ENCODE results near the gene GPSM3.
"Not testable (repeated sequence)": the region's sequence is repeated elsewhere in the genome, so short reads cannot be mapped to it uniquely, and the experiment has no call there.

The GPSM3 gene

DNA sequence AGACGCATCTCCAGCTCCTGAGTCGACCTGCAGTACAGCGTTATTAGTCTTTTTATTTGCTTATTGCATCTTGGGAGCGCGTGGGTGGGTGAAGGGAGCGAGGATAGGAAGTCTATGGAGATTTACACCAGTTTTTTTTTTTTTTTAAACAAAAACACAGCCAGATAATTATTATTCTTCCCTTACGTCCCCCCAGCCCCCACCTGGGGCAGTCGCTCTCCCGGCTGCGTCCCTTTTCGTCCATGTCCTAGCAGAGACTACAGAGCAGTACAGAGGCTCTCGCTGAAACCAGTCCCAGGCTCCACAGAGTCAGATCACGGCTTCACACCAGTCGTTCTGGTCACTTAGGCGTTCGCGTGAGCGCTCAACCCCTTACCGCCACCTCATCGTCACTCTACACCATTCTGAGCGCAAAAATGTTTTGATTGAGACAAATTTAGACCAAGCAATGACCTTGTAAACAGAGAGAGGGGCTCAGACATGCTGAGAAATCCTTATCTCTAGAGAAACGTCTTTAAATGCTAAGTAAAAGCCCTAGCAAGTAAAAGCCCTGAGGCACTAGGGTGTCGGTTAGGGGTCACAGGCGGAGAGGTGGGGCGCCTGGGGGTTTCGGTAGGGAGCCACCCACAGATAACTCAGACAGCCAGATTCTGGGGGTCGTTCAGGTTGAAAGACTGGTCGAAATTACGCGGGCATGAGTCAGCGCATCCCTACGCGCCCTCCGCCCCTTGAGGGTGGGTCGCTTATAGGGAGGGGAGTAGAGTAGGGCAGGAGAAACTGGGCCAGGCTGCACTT lies 39.5 kb downstream of the GPSM3 start:
- DNase-seq (ENCODE audit: low spot score) (no peak), FAIRE-seq (no peak)

DNA sequence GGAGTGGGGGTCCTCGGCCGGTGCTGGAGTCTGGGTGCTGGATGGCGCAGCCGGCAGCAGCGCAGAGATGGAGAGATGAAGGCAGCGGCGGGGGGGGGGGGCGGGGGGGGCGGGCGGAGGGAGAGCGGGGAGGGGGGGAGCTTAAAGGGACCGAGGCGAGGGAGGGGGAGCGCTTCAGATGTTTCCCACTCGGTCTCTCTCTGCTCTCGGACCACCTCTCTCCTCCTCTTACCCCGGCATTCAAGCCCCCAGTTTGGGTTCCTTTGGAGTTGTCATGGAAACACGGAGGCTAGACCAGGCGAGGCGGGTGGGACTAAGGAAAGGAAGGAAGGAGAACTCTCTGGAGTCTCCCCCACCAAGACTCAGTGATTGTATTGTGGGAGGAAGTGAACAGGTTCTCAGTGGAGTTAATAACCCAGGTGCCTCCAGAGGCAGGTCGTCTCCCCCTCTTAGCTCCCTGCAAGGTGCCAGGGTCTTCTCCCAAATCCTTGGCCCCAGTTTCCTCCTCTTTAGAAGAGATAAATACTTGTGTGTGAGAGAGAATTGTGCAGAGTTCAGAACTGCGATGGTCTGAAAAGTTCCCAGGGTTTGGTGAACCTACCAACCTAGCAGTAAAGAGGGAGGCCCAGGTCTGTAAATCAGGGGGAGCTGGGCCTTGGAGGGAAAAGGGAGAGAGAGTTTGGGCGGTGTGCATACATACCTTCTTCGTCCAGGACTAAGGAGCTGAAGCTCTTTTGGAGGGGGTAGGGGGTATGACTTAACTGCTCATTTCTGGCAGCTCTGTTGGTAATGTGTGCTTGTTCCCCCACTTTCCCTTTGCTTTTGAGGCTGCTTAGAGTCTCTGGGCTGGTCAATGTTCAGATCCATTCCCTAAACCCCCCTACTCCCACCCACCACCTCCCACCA lies 40.3 kb downstream of the GPSM3 start, which contains the start of gene PRRT1:
Gene PRRT1, minus strand, starts transcription at position 77 of the 906 bp plus-strand sequence. CDS start 112 bp downstream, outside the sequence.
- DNase-seq (ENCODE audit: low spot score) (no peak), FAIRE-seq (no peak)

DNA sequence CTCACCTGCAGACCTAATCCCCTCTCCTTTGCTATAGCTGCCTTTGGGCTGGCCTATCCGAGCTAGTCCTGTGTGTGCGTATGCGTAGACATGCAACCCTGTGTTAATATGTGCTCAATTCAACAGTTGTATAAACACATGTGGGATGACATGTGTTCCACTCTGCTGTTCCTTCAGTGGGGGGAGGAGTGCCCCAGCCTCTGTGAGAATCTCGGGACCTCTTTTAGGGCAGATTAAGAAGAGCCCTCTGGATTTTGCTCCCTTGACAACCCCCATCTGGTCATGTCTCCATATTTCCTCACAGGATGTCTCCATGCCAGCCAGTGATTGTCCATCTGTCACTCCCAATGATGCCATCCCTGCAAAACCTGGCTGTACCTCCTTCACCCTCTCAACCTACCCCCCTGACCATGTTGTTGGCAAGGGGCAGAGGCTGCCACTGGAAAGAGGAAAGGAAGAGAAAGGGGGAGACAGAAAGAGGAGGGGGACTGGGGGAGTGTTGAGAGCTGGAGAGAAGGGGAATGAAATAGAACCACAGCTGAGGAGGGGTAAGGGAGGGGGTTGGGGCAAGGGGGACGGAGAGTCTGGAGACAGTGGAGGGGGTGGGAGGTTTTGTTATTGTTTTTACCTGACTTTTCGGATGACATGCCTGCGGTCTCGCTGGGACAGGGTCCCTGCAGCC lies 41.1 kb downstream of the GPSM3 start:
- DNase-seq (ENCODE audit: low spot score) (no peak), FAIRE-seq (no peak)

DNA sequence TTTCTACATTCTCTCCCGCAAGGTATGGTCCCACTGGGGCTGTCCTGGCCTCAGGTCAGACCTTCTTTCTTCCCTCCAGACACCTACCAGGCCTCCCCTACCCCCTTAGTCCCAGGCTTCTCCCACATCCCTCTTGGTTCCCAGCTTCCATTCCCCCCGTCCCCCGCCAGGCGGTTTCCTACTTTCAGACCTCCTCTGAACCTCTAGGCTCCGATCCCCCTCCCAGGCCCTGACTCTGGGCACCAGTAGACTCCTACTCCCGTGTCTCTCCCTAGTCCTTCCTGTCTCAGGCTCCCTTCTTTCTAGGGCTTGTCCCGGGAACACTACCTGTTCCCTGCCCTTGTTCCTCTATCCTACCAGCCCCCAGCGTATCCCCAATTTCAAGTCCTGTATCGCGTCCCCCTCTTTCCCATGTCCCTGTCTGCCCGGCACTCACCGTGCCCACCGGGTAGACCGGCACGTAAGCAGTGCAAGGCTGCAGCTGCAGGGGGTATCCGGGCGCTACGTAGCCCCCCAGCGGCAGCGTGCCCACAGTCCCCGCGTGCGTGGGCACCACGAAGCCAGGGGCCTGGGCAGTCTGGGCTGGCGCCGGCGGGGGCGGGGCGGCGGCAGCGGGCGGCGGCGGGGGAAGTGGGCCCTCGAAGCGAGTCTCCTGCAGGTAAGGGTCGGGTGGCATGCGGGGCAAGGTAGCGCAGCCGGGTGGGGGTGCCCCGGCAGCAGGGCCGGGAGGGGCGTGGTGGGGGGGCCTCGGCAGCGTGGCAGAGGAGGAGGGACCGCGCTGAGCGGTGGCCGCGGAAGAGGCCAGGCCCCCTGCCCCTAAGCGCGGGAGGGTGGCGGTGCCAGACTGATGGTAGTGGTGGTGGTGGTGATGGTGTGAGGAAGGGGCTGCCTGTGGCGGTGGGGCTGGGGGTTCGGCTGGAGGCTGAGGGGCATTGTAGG lies 42.2 kb downstream of the GPSM3 start:
- FAIRE-seq, result no peak

DNA sequence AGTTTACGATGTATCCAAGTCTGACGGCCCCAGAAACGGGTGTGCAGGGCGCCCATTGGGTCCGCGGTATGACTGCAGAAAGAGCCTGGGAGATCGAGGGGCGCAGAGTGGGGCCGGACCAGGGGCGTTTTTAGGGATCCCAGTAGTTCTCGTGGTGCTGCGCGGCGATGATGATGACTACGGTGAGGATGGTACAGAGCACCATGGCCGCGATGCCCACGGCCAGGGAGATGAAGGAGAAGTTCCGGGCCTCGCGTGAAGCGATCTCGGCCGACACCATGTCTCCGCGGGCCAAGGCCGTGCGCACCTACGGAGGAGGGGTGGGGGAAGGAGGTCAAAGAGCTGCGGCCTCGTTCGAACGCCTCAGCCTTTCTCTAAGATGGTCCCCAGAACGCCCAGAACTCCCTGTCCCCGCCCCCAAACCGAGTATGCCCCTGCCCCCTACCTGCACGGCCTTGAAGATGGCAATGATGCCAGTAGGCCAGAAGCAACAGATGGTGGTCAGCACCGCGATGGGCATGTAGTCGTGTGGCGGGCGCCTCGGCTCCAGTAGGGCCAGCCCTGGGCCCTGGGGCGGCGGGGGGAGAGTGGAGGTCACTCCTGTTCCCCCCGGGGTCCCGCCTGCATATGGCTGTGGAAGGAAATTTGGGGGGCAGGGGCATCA lies 43.2 kb downstream of the GPSM3 start:
- no peak for FAIRE-seq
- DNase-seq (ENCODE audit: low spot score), result no peak

More for the DNA sequence above, 42.2 kb downstream of the GPSM3 start:
- DNase-seq (ENCODE audit: low spot score), result no peak

DNA sequence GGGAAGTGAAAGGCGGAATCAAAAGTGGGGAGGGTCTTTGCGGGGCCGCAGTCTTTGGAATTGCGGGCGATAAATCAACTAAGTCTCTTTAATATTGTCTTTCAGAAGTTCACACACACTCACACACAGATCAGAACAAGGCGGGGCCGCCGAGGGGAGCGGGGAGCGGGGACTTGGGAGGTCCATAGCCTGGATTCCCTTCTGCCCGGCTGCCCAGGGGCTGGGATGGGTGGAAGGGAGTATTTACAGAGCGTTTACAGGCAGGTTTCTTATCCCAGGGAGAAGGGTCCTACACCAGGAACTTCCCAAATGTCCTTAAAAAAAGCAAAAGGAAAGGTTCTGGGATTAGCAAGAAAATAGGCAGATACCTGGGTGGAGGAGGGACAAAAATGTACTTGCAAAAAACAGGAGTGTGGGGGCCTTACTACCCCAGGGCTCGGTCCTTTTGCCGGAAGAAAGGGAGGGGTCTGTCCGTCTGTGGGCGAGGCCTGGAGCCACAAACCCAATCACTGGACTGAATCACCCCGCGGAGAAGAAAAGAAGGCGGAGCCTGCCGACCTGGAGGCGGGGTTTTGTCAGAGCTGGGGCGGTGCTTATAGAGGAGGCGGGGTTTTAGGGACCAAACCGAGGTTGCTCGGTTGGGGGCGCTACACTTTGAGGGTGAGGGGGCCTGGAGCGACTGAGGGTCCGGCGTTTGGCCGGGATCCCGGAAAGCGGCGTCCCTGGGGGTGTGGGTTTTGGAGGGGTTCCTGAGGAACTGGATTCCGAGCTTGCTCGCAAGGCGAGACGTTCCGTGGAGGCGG lies 44.0 kb downstream of the GPSM3 start:
- FAIRE-seq, result no peak
- no peak for DNase-seq (ENCODE audit: low spot score)

DNA sequence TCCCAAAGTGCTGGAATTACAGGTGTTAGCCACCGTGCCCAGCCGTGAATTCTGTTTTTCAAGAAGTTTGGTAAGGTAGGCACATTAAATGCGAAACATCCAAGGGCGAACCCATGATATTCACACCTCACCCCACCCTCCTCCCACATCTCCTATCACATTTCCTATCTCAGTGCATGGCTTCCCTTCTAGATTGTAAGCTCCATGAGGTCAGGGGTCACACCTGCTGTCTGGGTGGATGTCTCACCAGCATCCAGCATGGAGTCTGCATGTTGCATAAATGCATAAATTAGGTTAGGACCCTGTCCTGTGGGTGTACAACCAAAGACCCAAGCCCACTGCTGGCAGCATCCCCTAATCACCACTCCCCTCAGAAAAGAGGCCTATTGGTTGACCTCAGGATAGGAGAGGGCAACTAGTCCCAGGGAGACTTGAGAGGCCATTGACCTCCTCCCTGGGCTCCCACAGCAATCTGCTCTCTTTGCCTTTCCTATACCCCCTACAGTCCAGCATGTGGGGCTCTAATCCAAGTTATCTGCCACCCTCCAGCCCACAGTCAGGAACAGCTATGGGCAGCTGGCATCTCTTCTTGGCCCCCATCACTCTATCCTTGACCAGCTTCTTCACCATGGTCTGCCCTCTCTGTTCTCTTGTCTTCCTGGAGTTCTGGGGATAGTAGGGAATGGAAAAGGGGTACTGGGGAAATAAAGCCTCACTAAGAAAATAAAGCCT lies 44.9 kb downstream of the GPSM3 start:
- DNase-seq (ENCODE audit: low spot score) (no peak), FAIRE-seq (no peak)

DNA sequence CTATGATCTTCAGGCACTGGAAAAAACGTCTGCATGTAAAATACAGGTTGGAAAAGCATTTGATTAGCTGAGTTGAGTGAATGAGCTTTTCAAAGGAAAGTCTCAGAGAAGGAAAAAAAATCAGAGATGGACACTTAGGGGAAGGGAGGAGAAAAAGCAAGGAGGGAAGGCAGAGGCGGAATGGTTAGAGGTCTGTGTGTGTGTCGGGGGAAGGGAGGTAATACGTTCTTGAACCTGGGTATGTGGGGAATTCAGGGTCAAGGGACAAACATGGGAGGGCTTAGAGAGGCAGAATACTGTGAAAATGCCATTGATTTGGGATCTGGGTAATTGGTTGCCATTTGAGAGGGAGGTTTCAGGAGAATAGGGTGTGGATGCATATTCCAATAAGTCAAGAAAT lies 45.8 kb downstream of the GPSM3 start:
- FAIRE-seq, result no peak

DNA sequence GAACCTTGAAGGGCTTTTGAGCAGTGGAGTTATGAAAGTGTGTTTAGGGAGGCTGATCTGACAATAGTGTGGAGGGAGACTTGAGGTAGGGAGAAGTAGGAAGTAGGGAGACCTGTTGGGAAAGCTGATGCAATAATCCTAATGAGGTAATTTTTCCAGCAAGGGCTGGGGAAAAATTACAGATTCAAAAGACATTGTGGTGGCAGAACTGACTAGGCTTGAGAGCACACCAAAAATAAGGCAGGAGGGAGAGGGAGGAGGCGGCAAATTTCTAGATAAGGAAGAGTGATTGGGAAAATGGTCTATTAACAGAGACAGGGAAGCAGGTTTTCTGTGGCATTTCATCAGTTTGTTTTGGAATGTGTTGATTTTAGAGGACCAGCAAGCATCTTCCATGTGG lies 46.2 kb downstream of the GPSM3 start:
- no peak for FAIRE-seq
- no peak for DNase-seq (ENCODE audit: low spot score)

More for the DNA sequence above, 45.8 kb downstream of the GPSM3 start:
- no peak for DNase-seq (ENCODE audit: low spot score)

DNA sequence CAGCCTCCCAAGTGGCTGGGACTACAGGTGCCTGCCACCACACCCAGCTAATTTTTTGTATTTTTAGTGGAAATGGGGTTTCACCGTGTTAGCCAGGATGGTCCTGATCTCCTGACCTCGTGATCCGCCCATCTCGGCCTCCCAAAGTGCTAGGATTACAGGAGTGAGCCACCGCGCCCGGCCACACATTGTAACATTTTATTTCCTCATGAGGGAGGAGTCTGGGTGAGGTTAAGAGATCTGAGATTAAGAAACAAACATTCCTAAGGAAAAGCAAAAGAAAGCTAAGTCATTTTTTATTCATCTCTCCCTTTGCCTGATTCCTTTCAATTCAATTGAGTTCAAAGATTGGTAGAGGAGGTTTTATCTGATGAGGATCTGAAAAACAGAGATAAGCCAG lies 48.2 kb downstream of the GPSM3 start:
- not testable (repeated sequence) for FAIRE-seq; DNase-seq (ENCODE audit: low spot score)

Measured in RCC 7860 (cell line).